ENCODE data around the gene PCDH10. TPM values are rescaled to one million over a fixed set of nuclear protein-coding genes. Genes with fewer than 3 reads are reported as not detected.

Gene PCDH10
- total and polyA plus RNA-seq, 9 of the 15 experiments (the other 6 are each of a cell fraction or from before 2014, with no cell fraction given): 0.04 to 1.4 (median 0.29) TPM

- TF ChIP-seq PKNOX1 (IDR thresholded peaks at IDR 0.05) (peak; percentile 97), SP1 (CRISPR knock-in tag; IDR thresholded peaks at IDR 0.05) (0 out of 2 replicates have a peak, but pooled peaks have one; percentile 42), NFYB (IDR thresholded peaks at IDR 0.05; ENCODE audit: extremely low read depth, insufficient read length) (peak; percentile 46), POLR2A (conservative IDR thresholded peaks at IDR 0.05) (0 out of 2 replicates have a peak, but pooled peaks have one; percentile 30), FOS (IDR thresholded peaks at IDR 0.05; ENCODE audit: extremely low read depth, insufficient read length) (peak; percentile 49), GMEB1 (CRISPR knock-in tag; IDR thresholded peaks at IDR 0.05) (no peak), CREB1 (IDR thresholded peaks at IDR 0.05) (no peak), CREB1 (CRISPR knock-in tag; IDR thresholded peaks at IDR 0.05) (peak; percentile 68), SUPT5H (IDR thresholded peaks at IDR 0.05) (0 out of 2 replicates have a peak, but pooled peaks have one; percentile 40), ATF1 (CRISPR knock-in tag; IDR thresholded peaks at IDR 0.05) (no peak), ATF1 (tag; IDR thresholded peaks at IDR 0.05) (peak; percentile 80), PBX2 (CRISPR knock-in tag; IDR thresholded peaks at IDR 0.05; ENCODE audit: low read depth) (no peak), PBX2 (tag; conservative IDR thresholded peaks at IDR 0.05; ENCODE audit: low read depth) (peak; percentile 96)
Measured at GRCh38 chr4:133148690-133149363, at the start of gene PCDH10 (continued).

All from K562 (cell line).